Stimulated activated CD8-positive, alpha-beta memory T cell treated with anti-CD3 and anti-CD28 coated beads, Interleukin-7, amount 100 ng/mL, for 1 hour (primary cell): Measurements from ENCODE around the gene PPP2R1A.
A peak's percentile ranks its signal among the peaks of the same experiment; 100 is the strongest.
"Not testable (repeated sequence)": the region's sequence is repeated elsewhere in the genome, so short reads cannot be mapped to it uniquely, and the experiment has no call there.

ENCODE experiments used
- DNase-seq, 2 donors: peaks; one replicate each; pipeline ENCODE4 v3.0.0-alpha.2; 2020; ENCODE audit warnings: low read depth in 2 of 2

PPP2R1A gene

GRCh38 chr19:52244021-52244420 lies 54.2 kb downstream of the PPP2R1A start:
- DNase-seq: no peak

- DNase-seq: peak; percentile 30 to 36
Observed at GRCh38 chr19:52248241-52248640, 58.4 kb downstream of the PPP2R1A start.

GRCh38 chr19:52258426-52258825 lies 68.6 kb downstream of the PPP2R1A start:
- no peak for DNase-seq

GRCh38 chr19:52265556-52265955 lies 75.7 kb downstream of the PPP2R1A start:
- DNase-seq: not testable (repeated sequence)

- peak; percentile 96 to 97 for DNase-seq
Observed at GRCh38 chr19:52269338-52270261, 79.7 kb downstream of the PPP2R1A start, which contains the start of gene ZNF766. ZNF766 (plus strand) TSS chr19:52269587; CDS start chr19:52269614, 27 bp downstream.

- no peak for DNase-seq
Observed at GRCh38 chr19:52270266-52270885, 80.5 kb downstream of the PPP2R1A start.

GRCh38 chr19:52273301-52273700 lies 83.4 kb downstream of the PPP2R1A start:
- no peak for DNase-seq

GRCh38 chr19:52274191-52274590 lies 84.3 kb downstream of the PPP2R1A start:
- DNase-seq: no peak

GRCh38 chr19:52275988-52276387 lies 86.1 kb downstream of the PPP2R1A start:
- no peak for DNase-seq

GRCh38 chr19:52277471-52277870 lies 87.6 kb downstream of the PPP2R1A start:
- no peak for DNase-seq
